Nucleus accumbens (tissue), 56 donors: ENCODE measurements around the gene ARPP21.

Source experiments
- DNase-seq, 56 donors: peaks; one replicate each; lab custom pipeline; 2025; lab: John Stamatoyannopoulos, UW

Gene ARPP21

DNA sequence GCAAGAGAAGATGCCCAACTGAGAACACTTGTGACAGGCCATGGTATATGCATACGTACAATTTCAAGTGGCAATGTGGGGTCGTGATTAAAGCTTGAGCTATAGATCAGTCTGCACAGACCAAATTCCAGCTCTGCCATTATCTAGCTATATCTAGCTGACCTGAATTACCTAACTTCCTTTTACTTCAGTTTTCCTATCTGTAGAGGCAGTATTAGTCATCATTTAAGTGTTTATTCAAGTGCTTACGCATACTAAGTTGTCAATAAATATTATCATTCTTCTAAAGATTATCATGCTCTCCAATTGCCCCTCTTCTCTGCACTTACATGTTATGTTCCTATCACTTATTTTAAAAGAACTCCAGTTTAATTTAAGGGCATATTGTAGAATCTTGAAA lies 87.9 kb downstream of the ARPP21 start:
- no peak for DNase-seq

DNA sequence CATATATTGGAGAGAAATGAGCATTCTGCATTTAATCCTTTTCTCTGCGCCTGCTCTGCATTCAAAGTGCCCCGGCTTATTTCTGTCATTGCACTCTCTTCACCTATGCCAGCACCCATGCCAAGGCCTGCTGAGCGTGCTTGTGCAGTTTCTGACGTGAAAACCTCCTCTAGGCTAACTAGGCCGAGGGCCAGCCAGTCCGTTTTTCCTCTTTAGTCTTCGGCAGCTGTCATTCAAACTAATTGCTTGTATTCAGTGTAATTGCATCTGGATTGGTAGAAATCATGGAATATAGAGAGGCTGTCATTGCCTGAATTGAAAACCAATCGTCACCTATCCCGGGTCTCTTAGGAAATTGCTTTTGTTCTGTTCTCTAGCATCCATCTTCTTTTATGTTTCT lies 94.0 kb downstream of the ARPP21 start:
- peak in 3 of 56 donors; percentile 18 to 28 (median 19) for DNase-seq

DNA sequence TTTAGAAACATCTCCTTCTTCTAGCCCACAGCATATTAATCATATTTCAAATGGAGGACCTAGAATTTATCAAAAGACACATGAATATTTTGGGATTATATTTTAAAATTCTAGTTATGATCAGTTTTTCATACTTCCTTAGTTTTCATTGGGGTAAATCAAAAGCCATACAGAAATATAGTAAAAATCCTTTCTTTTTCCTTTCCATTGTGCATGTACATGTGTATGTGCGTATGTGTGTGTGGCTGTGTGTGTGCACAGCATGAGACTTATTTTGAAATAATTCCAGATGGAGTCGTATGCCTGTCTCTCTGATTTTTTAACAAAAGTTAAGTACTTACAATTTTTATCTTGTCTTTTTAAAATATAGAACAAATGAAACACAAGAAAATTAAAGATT lies 94.5 kb downstream of the ARPP21 start:
- no peak for DNase-seq

DNA sequence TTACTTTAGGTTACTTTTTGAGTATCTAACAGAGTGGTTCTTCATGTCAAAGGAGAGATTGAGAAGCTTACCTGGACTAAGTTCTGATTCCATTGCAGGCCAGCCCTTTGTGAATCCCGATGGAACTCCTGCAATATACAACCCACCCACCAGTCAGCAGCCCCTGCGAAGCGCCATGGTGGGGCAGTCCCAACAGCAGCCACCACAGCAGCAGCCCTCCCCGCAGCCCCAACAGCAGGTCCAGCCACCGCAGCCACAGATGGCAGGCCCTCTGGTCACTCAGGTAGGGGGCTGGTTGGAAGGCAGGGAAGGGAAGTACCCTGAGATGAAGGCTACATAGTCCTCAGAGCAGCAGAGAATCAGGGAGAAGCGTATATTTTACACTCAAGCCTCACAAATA lies 97.8 kb downstream of the ARPP21 start:
- no peak for DNase-seq

DNA sequence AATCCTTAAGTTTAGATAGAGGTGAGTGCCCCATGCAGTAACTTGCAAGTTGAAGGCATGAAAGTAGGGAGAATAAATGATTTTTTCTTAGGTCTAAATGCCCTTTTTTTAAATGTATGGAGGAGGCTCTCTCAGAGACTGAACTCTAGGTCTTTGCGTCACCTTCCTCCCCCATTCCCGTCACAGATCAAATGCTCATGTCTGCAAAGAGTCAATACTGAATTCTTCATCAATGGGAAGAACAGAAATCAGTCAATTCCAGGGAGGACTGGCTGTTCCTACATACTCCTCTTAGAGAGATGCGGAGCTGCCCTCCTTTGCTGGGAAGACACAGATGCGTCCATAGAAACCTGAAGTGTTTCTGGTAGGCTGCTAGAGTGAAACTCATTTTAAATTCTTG lies 98.2 kb downstream of the ARPP21 start:
- DNase-seq, result no peak

DNA sequence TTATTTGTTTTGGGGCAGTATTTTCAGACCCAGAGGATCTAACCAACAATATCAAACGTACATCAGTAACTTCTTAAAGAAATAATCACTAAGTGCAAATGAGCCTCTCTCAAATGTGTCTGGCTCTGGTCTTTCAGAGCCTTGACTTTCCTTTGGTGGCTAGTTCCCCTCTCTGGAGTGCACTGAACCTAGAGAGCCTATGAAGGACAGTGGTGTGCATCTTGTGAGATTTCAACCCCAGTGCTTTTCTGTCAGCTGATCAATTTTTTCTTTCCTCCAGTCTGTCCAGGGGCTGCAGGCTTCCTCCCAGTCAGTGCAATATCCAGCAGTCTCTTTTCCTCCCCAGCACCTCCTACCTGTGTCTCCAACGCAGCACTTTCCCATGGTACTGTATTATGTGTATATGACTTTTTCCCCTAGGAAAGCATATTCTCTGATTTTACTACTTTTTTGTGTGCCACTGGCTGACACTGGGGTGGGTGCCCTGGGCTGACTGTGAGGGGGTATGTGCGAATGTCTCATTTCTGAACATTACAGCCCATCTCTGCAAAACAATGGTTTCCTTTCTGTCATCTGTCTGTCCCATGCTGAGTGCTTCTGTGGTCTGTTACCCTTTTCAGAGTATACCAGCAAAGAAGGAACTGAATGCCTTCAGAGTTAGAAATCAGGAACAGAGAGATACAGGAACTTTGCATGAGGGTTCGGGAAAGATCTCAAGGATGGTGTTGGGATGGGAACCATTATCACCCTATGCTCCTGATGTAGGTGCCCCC lies 98.8 kb downstream of the ARPP21 start:
- DNase-seq, result no peak

DNA sequence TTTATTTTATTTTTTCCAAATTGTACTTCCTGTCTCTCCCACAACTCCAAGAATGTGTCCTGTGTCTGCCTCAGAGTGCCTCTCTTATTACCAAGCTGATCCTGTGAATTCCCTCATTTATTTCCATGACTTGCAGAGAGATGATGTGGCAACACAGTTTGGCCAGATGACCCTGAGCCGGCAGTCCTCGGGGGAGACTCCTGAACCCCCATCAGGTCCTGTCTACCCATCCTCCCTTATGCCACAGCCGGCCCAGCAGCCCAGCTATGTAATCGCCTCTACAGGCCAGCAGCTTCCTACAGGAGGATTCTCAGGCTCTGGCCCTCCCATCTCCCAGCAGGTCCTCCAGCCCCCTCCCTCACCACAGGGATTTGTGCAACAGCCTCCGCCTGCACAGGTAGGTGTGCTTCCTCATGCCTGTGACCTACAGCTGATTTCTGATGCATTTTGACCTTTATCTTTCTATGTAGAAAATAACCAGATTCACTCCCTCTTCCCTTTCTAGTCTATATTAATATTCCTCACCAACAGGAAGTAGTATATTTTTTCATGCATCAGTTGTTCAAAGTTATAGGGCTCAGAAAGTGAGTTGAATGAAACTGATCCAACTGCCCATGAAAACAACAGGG lies 100.0 kb downstream of the ARPP21 start:
- DNase-seq, result no peak

DNA sequence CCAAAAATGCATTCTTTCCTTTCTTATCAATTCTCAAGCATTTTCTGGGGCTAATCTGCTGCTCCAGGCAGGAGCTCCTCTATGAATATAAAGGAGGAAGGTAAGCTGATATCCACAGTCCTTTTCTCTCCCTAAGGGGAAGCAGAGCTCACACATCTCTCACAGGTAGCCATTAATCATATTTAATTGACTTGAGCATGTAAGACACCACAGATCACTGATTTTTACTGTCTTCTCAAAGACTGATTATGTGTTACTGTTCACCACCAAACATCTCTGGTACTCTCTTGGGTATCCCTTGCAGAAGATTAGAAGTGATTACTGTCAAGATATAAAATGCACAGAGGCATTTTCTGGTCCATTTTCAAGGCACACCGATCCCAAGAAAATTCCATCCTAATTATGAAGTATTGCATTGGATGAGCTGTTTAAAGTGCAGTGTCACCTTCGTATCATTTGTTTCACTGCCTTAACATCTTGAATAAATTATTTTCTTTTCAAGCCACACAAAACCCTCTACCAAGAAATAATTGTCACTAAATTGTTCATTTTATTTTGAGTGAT lies 100.7 kb downstream of the ARPP21 start:
- no peak for DNase-seq

DNA sequence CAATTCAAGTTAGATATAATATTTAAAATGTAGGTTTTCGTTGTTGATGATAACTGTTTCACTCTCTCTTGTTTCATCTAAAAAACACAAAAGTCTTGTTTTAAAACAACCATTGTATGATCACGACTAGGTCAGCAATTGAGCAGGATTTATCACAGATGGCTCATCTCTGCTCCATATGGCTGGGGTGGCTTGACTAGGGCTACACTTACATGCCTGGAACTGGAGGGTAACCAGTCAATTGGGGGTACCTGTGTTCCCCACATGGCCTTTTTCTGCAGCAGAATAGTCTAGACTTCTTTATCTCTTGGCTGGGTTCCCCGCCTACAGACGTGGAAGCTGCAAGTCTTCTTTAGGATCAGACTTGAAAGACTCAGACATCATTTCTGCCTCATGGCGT lies 103.9 kb downstream of the ARPP21 start:
- DNase-seq, result no peak

DNA sequence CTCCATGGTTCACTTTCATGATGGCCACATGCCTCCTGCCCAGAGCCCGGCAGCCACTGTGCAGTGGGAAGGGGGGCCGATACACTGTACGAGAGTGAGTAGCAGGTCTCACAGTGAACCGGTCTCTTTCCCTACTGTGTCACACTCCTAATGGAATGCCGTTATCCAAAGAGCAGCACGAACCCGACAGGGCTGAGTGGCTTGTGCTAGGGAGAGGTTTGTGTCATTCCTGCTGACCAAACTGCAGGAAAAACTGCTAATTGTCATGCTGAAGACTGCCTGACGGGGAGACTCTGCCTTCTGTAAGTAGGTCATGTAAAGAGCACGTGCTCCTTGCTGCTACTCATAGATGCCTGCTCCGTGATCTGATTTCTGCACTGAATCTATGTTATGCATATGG lies 105.1 kb downstream of the ARPP21 start:
- DNase-seq, result peak in 19 of 56 donors; percentile 8 to 50 (median 21)

DNA sequence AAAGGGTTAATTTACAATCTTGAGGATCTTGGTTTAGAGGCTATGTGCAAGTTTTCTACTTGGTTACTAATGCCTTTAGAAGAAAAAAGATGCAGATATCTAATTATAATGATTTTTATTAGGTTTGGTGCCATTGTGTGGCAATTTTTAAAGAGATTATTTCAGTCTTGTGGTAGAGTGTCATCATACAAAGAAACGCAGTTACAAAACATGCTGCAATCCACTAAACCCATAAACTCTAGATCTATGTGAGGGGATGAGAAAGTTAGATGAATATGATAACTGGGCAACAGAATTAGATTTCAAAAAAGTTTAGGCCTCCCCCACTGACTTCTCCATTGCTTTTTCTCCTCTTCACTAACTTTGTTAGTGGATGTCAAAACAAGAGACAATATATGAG lies 106.0 kb downstream of the ARPP21 start:
- DNase-seq, result no peak

DNA sequence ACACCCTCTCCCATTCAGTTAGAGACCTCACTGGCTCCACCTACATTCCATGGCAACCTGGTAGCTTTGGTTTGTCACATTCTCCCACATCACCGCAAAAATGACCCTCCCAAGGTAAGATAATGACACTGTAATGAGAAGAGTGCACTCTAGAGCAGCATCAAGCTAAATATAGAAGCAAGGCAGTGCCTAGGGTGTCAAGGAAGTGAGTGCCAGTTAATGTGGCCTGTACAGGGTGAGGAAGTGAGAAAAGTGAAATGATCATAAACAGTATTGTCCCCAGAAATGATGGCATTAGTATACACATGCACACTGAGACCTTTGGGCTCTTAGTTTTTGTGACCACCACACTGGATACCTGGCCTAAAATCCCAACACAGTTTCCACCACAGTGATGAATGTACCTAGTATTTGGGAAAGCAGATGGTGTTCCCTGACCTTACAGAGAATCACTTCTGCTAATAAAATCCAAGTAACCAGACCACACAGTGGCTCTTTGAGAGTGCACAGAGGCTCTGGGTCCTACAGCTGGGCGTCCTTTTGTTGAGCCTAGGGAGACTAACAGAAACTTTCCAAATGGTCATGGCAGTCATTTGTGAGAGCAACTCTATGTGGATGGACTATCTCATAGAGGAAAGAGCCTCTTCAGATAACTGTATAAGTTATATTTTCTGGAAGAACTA lies 106.6 kb downstream of the ARPP21 start:
- no peak for DNase-seq

DNA sequence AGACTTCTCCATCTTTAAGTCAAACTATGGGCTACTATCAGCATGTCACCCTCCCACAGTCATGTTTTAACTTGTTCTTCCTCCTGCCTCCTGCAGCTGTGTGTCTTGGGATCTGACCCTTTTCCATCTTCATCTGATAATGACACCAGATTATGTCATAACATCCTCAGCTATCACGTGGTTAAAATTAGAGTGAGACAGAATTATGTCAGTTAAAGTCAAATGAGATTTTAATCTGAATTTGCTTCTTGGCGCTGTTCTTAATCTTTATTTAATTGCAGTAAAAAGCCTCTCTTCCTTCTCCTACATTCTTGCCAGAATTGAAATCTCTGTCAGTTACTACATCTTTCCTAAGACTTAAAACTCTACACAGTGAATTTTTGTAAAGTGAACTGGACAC lies 107.2 kb downstream of the ARPP21 start:
- DNase-seq, result no peak

DNA sequence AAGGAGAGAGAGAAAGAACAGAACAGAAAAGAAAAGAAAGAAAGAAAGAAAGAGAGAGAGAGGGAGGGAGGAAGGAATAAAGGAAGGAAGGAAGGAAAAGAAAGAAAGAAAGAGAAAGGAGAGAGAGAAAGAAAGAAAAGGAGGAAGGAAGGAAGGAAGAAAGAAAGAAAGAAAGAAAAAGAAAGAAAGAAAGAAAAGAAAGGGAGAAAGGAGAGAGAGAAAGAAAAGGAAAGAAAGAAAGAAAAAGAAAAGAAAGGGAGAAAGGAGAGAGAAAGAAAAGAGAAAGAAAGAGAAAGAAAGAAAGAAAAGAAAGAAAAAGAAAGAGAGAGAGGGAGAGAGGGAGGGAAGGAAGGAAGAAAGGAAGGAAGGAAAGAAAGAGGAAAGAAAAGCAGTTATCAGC lies 108.8 kb downstream of the ARPP21 start:
- DNase-seq, result no peak

DNA sequence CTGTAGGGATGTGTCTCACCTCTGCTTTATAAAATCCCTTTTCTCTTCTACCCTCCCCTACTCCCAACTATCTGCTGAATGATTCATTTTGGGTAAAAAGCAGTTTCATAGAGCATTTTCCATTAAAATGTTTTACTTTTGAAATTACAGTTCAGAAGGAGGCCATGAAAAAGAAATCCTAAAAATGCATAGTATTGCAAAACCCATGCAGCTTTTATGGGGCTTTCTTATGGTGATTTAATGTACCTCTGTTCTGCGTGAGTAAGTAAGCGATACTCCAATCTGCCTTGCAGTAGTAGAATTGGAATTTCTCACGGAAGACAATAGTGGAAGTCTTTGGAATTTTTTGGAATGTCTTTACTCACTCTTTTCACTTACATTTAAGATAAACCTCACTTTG lies 111.9 kb downstream of the ARPP21 start:
- DNase-seq, result no peak

DNA sequence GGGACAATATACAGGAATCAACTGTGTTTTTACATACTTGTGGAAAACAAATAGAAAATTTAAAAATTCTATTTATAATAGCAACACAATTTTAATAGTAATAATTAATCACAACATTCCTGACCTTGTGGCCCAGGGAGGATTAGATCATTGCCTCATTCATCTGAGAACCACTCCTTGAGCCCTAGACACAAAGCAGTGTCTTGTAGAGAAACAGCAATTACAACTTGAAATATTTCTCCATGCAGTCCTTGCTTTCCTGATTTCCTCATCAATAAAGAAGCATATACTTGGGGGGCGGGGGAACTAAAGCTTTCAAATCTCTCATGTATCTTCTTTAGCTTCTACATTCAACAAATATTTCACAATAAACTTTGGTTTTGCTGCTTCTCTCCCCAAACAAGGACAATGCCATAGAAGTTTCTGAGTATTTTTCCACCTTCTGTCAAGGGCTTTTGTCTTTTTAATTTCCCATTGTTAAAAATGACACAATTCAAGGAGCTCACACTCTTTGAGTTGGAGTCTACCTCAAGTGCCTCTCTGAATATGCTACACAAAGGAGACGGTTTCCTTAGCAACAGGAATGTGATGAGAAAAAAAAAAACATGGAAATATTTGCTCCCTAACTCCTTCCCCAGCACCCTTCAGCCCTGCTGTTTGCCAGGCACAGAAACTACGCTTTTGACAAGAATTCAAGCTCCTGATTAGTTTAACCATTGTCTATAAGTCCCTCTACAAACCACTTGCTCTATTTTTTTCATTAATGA lies 118.8 kb downstream of the ARPP21 start:
- no peak for DNase-seq

DNA sequence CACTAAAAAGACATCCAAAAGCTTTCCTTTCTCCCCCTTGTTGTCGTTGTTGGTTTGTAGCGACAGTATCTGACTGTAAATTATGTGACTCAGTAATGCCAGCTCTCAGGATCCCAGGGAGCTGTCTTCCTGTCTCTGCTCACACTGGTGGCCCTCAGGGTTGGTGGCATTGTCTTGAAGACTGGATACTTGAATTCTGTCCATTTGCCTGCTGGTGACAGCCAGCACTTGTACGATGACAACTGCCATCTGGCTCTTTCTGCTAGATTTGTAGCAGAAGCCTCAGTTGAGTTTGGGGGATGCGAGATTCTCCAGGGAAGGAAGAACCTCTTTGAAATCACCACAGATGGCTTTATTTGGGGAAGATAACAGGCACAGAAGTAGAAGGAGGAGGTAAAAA lies 120.8 kb downstream of the ARPP21 start:
- peak in 10 of 56 donors; percentile 3 to 29 (median 12) for DNase-seq

DNA sequence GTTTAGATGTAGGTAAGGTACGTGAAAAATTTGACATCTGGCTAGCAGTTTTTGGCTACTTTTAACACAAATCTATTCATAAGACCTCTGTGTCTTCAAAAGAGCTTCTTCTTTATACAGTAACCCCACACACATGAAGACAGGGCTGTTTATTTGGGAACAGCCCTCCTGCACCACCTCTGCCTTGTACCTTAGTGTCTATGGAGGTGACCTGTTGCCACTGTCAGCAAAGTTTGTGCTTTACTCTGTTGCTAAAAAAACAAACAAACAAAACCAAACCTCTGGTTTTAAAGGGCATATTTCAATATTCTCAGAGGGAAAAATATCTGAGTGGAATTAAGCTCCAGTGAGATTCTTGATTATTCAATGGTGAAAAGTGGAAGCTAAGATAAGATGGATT lies 122.0 kb downstream of the ARPP21 start:
- DNase-seq, result no peak

DNA sequence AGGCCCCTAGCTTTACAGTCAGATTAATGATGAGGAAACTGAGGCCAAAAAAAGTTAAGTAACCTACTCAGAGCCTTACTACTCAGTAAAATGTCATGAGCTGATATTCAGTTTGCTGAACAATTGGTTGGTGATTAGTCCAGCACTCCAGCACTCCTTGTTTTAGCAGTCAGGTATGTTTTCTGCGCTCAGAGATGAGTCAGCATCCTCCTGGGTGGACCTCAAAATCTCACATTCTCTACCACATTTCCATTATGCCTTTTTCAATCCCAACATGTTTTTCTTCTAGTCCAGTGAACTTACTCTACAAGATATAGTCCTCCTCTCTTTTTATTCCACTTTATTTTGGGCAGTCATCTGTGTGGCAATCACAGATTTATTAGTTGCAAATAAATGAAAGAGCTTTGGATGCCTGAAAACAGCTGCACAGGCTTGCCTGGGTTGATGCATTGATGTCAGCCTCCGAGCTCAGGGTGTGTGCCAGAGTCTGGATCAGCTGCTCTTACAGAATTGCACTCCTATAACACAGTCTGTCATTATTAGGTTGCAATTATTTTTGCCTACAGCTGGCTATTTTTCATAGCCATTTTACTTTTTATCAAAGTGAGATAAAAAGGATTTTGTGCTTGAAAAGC lies 133.2 kb downstream of the ARPP21 start:
- DNase-seq, result peak in 23 of 56 donors; percentile 8 to 57 (median 20)

DNA sequence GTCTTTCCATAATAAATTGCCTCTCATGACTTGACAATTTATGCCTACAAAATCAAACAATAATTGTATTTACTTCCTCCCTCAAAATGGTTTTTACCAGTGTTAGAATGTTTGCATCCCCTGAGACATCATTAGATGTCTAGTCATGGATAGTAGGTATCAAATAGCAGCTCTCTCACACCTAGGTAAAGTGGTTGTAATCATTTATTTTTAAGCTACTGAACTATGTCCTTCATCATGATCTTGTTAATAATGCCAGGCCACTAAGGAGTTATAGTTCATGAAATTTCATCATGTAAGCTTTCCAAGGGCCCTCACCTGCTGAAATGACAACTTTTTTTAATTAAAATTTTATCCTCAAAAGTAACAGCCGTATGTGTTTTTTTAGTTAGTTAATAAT lies 134.1 kb downstream of the ARPP21 start:
- DNase-seq, result no peak
